ENCODE measurements around the gene CPLX4. TPM values are rescaled to one million over a fixed set of nuclear protein-coding genes. Genes with fewer than 3 reads are reported as not detected.

CPLX4 gene
- total RNA-seq, 1 experiment from 2014 or later, result not detected

DNA sequence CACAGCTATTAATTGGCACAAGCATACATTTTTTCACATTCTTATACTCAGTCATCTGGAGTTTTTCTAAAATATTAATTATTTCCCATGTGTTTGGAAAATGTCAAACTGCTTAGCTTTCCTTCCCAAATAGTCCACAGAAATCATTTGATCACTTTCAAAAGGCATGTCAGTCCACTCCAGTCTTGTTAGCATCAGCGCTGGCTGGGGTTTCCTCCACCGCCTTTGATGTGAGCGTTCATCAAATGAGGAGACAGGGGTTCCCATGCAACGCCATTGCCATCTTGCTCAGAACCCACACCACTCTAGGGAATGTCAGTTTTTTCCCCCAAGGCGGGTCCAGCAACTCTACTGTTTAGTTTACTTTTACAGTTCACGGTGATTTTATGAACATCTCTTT is 32.1 kb downstream of the CPLX4 start:
- H3K9me3 ChIP-seq (replicated peaks), result no peaks in the 10 kb centered on the region
- H3K27me3 ChIP-seq, result no peaks in the 10 kb centered on the region
- no peaks in the 10 kb centered on the region for H3K4me1 ChIP-seq
- no peaks in the 10 kb centered on the region for H3K36me3 ChIP-seq
- H3K27ac ChIP-seq, result no peak overlapping the region
- DNase-seq, result no peak
- no peak overlapping the region for H3K4me3 ChIP-seq

- Histone ChIP-seq H3K9me3 (replicated peaks) (no peaks in the 10 kb centered on the region), H3K4me3 (no peak overlapping the region), H3K27me3 (no peaks in the 10 kb centered on the region), H3K4me1 (no peaks in the 10 kb centered on the region), H3K36me3 (no peaks in the 10 kb centered on the region), H3K27ac (no peak overlapping the region)
- DNase-seq, result no peak
These were observed 36.1 kb downstream of the CPLX4 start for GRCh38 chr18:59282341-59282740.

DNA sequence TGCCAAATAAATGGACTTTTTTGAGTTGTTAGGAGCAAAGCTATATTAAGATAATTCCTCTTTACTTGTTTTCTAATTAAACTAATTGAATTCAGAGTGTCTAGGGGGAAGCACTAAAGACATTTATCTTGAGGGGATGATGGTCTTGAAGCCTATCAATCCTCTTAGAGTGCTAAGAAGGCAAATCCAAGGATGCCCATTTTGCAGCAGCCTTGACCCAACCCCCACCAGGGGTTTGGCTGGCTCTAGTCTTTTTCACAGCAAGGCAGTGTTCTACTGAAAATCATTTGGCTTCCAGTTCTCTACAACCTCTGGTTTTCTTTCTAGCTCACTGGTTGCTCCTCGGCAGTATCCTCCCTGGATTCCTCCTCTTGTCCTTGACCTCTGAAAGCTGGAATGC is 38.7 kb downstream of the CPLX4 start:
- no peak overlapping the region for H3K27ac ChIP-seq
- H3K36me3 ChIP-seq, result no peaks in the 10 kb centered on the region
- no peaks in the 10 kb centered on the region for H3K27me3 ChIP-seq
- no peaks in the 10 kb centered on the region for H3K4me1 ChIP-seq
- no peaks in the 10 kb centered on the region for H3K9me3 ChIP-seq (replicated peaks)
- no peak for DNase-seq
- H3K4me3 ChIP-seq, result no peak overlapping the region

DNA sequence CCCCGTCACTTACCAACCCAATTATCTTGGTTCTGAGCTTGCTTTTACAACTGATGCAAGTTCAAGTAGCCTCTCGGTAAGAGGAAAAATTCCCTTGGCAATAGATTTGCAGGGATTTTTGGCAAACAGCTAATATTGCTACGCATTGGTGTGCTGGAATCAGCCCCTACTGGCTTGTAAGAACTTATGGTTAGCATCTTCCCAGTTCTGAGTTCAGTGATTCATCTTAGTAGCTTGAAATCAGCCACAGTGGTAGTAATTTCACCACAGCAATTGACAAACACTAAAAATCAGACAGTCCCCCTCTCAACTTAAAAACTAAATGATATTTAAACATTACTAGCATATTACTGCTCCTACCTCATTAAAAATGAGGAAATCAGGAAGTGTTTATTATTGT is 39.3 kb downstream of the CPLX4 start:
- no peaks in the 10 kb centered on the region for H3K9me3 ChIP-seq (replicated peaks)
- no peak overlapping the region for H3K27ac ChIP-seq
- no peaks in the 10 kb centered on the region for H3K27me3 ChIP-seq
- DNase-seq, result no peak
- no peaks in the 10 kb centered on the region for H3K4me1 ChIP-seq
- no peak overlapping the region for H3K4me3 ChIP-seq
- H3K36me3 ChIP-seq, result no peaks in the 10 kb centered on the region

DNA sequence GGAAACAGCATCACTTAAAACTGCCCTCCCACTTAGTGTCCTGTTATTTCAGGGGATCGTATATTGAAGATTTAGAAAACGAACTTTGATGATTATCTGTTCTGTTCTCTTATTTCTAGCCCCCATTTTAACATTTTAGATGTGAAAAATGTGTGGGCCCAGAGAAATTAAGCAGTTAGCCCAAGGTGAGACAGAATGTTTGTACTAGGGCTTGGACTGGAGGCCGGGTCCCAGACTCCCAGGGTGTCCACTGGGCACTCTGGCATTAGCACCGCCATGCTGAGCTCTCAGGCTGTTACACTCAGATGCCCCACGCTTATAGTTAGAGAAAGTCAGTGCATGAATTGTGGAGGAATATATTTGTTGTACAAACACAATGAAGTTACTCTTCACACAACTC is 39.7 kb downstream of the CPLX4 start:
- Histone ChIP-seq H3K9me3 (replicated peaks) (no peaks in the 10 kb centered on the region), H3K36me3 (no peaks in the 10 kb centered on the region), H3K27ac (no peak overlapping the region), H3K4me1 (no peaks in the 10 kb centered on the region), H3K4me3 (no peak overlapping the region), H3K27me3 (no peaks in the 10 kb centered on the region)
- no peak for DNase-seq

DNA sequence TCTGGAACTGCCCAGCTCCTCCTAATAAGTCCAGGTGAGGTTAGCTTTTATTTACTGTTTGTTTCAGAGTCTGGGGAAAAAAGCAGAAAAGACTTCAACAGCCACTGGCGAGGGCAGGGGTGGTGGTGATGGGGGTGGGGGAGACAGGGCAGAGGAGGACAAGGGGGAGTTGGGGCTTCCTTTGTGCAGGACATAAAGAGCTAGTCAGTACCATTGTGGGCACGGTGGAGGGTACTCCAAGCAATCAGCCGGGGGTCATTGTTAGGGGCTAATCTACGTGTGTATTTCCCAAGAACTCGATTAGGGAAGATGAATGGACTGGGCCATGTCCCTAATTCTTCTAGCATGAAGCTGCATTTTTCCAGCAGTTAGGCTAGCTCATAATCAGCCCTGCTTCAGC is 42.4 kb downstream of the CPLX4 start:
- no peak for DNase-seq
- Histone ChIP-seq H3K27me3 (no peaks in the 10 kb centered on the region), H3K4me3 (no peak overlapping the region), H3K36me3 (no peaks in the 10 kb centered on the region), H3K9me3 (replicated peaks) (no peaks in the 10 kb centered on the region), H3K4me1 (no peaks in the 10 kb centered on the region), H3K27ac (no peak overlapping the region)

DNA sequence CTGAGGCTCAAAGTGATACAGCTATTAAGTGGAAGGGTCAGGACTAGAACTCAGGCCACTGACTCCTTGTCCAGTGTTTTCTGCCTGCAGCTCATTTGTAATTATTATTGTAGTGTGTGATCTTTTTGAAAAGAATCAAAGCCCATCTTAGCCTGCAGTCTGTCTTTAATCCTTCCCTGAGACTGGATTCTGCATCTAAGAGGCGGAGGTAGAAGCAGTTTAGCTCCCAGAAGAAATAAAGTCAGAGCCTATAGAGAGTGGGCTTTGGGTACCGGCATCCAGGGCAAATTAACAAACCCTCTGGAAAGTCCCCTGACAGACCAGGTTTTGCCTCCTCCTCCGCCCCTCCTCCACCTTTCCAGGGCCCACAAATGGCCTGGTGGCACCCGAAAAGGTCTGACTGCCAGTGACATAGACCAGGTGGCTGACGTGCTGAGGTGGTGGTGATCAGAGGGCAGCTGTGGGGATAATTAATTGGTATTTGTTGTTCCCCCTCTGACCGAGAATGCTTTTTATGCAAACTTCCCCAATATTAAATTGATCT is 43.0 kb downstream of the CPLX4 start:
- Histone ChIP-seq H3K36me3 (no peaks in the 10 kb centered on the region), H3K9me3 (replicated peaks) (no peaks in the 10 kb centered on the region), H3K4me3 (no peak overlapping the region), H3K27me3 (no peaks in the 10 kb centered on the region), H3K4me1 (no peaks in the 10 kb centered on the region), H3K27ac (no peak overlapping the region)
- no peak for DNase-seq

DNA sequence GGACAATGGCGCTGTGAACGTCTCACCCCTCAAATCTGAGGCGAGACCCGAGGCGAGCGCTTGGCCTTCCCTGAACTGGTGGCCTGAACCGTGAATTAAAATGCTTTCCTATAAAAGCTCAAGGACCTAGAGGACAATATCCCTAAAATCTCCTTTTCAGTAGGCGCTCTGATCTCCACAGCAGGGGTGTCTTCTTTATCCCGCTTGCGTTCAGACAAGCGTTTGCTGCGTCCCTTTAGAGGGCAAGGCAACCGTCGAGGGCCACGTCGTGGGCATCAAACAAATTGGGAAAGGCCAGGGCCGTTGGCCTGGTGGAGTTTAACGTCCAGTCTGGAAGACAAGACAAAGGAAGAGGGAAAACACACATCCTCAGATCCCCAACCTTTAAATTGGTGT is 43.9 kb downstream of the CPLX4 start:
- no peak overlapping the region for H3K4me3 ChIP-seq
- no peaks in the 10 kb centered on the region for H3K9me3 ChIP-seq (replicated peaks)
- H3K4me1 ChIP-seq, result no peaks in the 10 kb centered on the region
- H3K27ac ChIP-seq, result no peak overlapping the region
- H3K27me3 ChIP-seq, result no peaks in the 10 kb centered on the region
- no peak for DNase-seq
- no peaks in the 10 kb centered on the region for H3K36me3 ChIP-seq

- no peaks in the 10 kb centered on the region for H3K9me3 ChIP-seq (replicated peaks)
- H3K27me3 ChIP-seq, result no peaks in the 10 kb centered on the region
- H3K4me3 ChIP-seq, result no peak overlapping the region
- no peaks in the 10 kb centered on the region for H3K4me1 ChIP-seq
- H3K27ac ChIP-seq, result no peak overlapping the region
- no peaks in the 10 kb centered on the region for H3K36me3 ChIP-seq
- DNase-seq, result no peak
These were observed 44.5 kb downstream of the CPLX4 start for GRCh38 chr18:59273759-59274532.

DNA sequence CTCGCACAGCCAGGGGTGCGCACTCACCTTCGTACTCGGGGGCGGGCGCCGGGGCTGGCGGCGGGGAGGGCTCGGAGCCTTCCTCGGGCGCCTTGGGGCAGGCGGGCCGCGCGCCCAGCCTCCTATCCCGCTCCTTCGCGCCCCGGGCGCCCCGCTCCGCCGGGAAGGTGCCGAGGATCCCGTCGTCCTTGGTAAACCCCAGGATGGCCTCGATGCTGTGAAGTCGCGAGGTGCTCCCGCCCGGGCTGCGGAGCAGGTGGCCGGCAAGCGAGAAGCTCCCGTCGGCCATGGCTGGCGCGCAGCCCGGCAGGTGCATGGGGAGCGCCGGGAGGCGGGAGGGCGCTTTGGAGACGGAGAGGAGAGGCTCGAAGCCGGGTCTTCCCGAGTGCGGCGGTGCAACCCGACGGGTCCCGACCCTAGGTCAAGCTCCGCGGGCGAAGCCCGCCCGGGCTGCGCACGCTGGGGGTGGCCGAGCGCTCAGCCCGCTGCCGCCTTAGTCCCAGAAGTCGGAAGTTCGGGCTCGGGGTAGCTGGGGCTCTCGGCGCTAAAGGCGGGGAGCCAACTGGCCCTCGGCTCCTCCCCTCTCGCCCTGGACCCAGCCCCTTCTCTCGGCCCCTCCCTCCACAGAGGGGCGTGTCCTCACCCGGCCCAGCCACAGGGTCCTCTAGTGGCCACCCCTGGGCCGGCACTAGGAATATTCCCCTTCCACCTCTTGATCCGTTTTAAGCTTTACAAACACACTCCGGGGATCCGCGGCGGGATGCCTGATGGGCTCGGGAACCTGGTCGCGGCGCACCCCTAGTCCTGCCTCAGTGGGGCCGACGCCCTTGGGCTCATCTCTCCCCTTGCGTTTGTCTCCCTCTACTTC is 45.3 kb downstream of the CPLX4 start, which contains the start of gene RAX:
RAX (minus strand) TSS at position 564 of the 868 bp plus-strand sequence; CDS start at position 316, 248 bp downstream.
- Histone ChIP-seq H3K27me3 (no peaks in the 10 kb centered on the region), H3K4me1 (no peaks in the 10 kb centered on the region), H3K36me3 (no peaks in the 10 kb centered on the region), H3K9me3 (replicated peaks) (no peaks in the 10 kb centered on the region), H3K27ac (no peak within 1 kb of the TSS), H3K4me3 (no peak within 1 kb of the TSS)
- no peak for DNase-seq

- H3K9me3 ChIP-seq (replicated peaks), result no peaks in the 10 kb centered on the region
- H3K4me3 ChIP-seq, result no peak overlapping the region
- no peak overlapping the region for H3K27ac ChIP-seq
- H3K4me1 ChIP-seq, result no peaks in the 10 kb centered on the region
- no peaks in the 10 kb centered on the region for H3K36me3 ChIP-seq
- no peaks in the 10 kb centered on the region for H3K27me3 ChIP-seq
- DNase-seq, result no peak
These were observed 46.1 kb downstream of the CPLX4 start for GRCh38 chr18:59272221-59272888.

GRCh38 chr18:59271606-59272220 is 46.7 kb downstream of the CPLX4 start:
- Histone ChIP-seq H3K4me3 (no peak overlapping the region), H3K27me3 (no peaks in the 10 kb centered on the region), H3K4me1 (no peaks in the 10 kb centered on the region), H3K27ac (no peak overlapping the region), H3K9me3 (replicated peaks) (no peaks in the 10 kb centered on the region), H3K36me3 (no peaks in the 10 kb centered on the region)
- no peak for DNase-seq

DNA sequence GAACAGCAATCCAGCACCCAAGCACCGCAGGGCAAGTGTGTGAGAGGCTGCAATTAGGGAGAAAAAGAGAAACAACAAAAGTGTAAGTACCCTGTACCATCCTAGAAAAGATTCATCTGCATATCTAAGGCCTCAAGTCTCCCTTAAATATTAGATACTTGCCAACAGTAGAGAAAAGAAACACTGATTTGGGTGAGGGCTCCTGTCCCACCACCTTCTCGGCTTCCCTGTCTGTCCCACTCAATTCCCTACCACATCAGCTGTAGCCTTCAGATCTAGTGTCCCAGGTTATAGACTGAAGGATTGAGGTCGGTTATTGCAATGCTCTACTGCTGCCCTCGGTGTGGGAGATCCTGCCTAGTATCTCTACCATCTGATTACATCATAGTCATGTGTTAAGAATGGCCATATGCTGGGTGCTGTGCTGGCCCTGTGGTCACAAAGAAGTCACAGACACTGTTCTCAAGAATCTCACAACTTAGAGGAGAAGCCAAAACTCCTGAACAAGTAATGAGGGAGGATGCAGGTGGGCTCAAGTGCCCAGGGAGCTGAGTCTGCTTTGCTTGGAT is 47.7 kb downstream of the CPLX4 start:
- Histone ChIP-seq H3K27me3 (no peaks in the 10 kb centered on the region), H3K27ac (no peak overlapping the region), H3K9me3 (replicated peaks) (no peaks in the 10 kb centered on the region), H3K36me3 (no peaks in the 10 kb centered on the region), H3K4me1 (no peaks in the 10 kb centered on the region), H3K4me3 (no peak overlapping the region)
- DNase-seq, result no peak

DNA sequence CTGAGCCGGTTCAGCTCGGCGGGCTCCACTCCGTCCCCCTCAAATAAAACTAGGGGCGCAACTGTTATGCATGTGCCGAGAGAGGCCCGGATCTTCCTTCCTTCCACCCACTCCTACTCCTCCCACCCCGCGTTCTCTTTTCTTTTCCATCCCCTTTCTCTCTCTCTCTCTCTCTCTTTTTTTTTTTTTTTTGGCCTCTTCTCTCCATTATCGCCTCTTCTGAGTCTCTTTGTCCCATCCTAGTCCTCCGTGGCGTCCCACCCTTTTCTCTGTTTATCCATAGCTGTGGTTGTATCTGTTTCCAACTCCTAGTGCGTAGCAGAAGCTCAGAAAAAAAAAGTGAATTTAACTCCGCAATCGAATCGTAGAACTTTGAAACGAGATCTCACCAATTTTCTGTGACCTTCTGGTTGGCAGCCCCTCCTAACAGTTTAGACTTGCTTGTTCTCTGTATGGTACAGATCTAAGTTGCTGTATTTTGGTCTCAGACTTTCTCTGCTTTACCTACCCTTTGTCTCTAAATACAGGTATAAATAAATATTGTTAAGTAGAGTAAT is 48.8 kb downstream of the CPLX4 start:
- H3K4me1 ChIP-seq, result no peaks in the 10 kb centered on the region
- no peak overlapping the region for H3K4me3 ChIP-seq

More for the DNA sequence above, 48.8 kb downstream of the CPLX4 start:
- Histone ChIP-seq H3K27ac (no peak overlapping the region), H3K9me3 (replicated peaks) (no peaks in the 10 kb centered on the region), H3K36me3 (no peaks in the 10 kb centered on the region), H3K27me3 (no peaks in the 10 kb centered on the region)
- DNase-seq, result no peak
